Measurements from ENCODE around the gene TPSG1. TPM values are rescaled to one million over a fixed set of nuclear protein-coding genes. Genes with fewer than 3 reads are reported as not detected.

TPSG1 gene
- total and polyA plus RNA-seq, 2 experiments from 2014 or later, result 0.77 TPM; not detected in 1

DNA sequence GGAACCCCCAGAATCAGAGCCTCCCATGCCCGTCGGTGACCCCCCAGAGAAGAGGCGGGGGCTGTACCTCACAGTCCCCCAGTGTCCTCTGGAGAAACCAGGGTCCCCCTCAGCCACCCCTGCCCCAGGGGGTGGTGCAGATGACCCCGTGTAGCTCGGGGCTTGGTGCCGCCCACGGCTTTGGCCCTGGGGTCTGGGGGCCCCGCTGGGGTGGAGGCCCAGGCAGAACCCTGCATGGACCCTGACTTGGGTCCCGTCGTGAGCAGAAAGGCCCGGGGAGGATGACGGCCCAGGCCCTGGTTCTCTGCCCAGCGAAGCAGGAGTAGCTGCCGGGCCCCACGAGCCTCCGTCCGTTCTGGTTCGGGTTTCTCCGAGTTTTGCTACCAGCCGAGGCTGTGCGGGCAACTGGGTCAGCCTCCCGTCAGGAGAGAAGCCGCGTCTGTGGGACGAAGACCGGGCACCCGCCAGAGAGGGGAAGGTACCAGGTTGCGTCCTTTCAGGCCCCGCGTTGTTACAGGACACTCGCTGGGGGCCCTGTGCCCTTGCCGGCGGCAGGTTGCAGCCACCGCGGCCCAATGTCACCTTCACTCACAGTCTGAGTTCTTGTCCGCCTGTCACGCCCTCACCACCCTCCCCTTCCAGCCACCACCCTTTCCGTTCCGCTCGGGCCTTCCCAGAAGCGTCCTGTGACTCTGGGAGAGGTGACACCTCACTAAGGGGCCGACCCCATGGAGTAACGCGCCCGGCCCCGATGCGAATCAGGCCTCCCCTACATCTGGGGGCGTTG lies 4.0 kb downstream of the TPSG1 start:
- no peaks in the 10 kb centered on the region for H3K27me3 ChIP-seq
- H3K9me3 ChIP-seq (ENCODE audit: low read depth), result no peaks in the 10 kb centered on the region
- H3K4me1 ChIP-seq (ENCODE audit: low read depth), result no peaks in the 10 kb centered on the region
- no peak overlapping the region for H3K27ac ChIP-seq
- H3K4me3 ChIP-seq, result no peak overlapping the region
- H3K36me3 ChIP-seq, result no peaks in the 10 kb centered on the region
- TF ChIP-seq, protein P1, sequence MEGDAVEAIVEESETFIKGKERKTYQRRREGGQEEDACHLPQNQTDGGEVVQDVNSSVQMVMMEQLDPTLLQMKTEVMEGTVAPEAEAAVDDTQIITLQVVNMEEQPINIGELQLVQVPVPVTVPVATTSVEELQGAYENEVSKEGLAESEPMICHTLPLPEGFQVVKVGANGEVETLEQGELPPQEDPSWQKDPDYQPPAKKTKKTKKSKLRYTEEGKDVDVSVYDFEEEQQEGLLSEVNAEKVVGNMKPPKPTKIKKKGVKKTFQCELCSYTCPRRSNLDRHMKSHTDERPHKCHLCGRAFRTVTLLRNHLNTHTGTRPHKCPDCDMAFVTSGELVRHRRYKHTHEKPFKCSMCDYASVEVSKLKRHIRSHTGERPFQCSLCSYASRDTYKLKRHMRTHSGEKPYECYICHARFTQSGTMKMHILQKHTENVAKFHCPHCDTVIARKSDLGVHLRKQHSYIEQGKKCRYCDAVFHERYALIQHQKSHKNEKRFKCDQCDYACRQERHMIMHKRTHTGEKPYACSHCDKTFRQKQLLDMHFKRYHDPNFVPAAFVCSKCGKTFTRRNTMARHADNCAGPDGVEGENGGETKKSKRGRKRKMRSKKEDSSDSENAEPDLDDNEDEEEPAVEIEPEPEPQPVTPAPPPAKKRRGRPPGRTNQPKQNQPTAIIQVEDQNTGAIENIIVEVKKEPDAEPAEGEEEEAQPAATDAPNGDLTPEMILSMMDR (IDR thresholded peaks at IDR 0.05; ENCODE audit: low read depth, low read length), result no peak
- no peak for DNase-seq (ENCODE audit: low read depth in 1 of 2, low spot score in 1 of 2)

DNA sequence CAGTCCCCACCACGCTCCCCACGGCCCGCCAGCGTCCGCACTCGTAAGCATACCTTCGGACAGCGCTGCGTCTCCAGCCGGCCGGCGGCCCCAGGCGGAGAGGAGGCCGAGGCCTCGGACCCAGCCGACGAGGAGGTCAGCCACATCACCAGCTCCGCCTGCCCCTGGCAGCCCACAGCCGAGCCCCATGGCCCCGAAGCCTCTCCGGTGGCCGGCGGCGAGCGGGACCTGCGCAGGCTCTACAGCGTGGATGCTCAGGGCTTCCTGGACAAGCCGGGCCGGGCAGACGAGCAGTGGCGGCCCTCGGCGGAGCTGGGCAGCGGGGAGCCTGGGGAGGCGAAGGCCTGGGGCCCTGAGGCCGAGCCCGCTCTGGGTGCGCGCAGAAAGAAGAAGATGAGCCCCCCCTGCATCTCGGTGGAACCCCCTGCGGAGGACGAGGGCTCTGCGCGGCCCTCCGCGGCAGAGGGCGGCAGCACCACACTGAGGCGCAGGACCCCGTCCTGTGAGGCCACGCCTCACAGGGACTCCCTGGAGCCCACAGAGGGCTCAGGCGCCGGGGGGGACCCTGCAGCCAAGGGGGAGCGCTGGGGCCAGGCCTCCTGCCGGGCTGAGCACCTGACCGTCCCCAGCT lies 4.9 kb downstream of the TPSG1 start:
- no peak overlapping the region for H3K27ac ChIP-seq

DNA sequence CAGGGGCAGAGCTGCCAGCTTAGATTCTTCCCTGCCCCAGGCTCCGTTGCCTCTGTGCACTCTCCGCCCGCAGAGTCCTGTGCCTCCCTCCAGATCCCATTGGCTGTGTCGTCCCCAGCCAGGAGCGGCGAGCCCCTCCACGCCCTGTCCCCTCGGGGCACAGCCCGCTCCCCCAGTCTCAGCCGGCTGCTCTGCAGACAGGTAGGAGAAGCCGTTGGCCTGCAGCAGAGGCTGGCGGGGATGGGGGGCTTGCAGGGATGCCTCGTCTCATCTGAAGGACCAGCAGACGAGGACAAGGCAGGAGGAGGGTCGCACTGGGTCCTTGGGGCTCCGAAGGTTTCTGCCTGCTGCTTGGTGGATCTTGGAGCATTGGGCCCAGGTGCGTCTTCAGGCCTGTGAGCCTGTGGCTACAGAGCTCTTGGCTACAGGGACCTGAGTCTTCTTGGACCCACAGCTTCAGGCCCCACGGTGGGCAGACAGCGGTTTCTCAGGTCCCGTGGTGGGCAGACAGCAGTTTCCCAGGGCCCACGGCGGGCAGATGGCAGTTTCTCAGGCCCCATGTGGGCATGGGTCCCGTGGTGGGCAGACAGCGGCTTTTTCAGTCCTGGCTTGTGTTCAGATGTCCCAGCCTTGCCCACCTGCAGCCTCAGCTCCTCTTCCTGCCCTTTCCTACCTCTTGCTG lies 6.0 kb downstream of the TPSG1 start:
- H3K27me3 ChIP-seq, result no peaks in the 10 kb centered on the region
- H3K4me1 ChIP-seq (ENCODE audit: low read depth), result no peaks in the 10 kb centered on the region
- TF ChIP-seq, protein P1 (IDR thresholded peaks at IDR 0.05; ENCODE audit: low read depth, low read length), result no peak
- H3K4me3 ChIP-seq, result no peak overlapping the region
- no peaks in the 10 kb centered on the region for H3K36me3 ChIP-seq
- H3K27ac ChIP-seq, result no peak overlapping the region
- no peak for DNase-seq (ENCODE audit: low read depth in 1 of 2, low spot score in 1 of 2)
- no peaks in the 10 kb centered on the region for H3K9me3 ChIP-seq (ENCODE audit: low read depth)

More for the DNA sequence above, 4.9 kb downstream of the TPSG1 start:
- Histone ChIP-seq H3K27me3 (no peaks in the 10 kb centered on the region), H3K9me3 (ENCODE audit: low read depth) (no peaks in the 10 kb centered on the region), H3K36me3 (no peaks in the 10 kb centered on the region), H3K4me3 (no peak overlapping the region), H3K4me1 (ENCODE audit: low read depth) (no peaks in the 10 kb centered on the region)
- TF ChIP-seq, protein P1 (IDR thresholded peaks at IDR 0.05; ENCODE audit: low read depth, low read length), result no peak
- DNase-seq (ENCODE audit: low read depth in 1 of 2, low spot score in 1 of 2), result no peak

DNA sequence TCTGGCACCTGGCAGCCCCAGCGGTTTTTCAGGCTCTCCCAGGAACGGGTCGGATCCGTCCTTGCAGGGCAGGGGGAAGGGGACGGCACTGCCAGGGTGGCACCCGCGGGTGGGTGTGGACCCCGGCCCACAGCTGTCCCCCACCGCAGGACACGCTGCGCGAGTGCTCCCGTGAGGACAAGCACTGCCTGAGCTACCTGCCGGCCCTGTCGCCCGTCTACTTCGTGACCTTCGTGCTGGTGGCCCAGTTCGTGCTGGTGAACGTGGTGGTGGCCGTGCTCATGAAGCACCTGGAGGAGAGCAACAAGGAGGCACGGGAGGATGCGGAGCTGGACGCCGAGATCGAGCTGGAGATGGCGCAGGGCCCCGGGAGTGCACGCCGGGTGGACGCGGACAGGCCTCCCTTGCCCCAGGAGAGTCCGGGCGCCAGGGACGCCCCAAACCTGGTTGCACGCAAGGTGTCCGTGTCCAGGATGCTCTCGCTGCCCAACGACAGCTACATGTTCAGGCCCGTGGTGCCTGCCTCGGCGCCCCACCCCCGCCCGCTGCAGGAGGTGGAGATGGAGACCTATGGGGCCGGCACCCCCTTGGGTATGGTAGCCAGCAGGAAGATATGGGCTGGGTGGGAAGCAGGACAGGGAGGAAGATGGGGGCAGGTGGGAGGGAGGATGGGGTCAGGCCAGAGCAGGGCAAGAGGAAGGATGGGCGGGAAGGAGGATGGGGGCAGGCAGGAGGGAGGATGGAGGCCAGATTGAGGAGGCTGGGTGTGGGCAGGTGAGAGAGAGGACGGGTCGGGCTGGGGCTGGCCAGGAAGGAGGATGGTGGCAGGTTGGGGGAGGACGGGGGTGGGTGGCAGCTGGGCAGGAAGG lies 6.8 kb downstream of the TPSG1 start:
- Histone ChIP-seq H3K27ac (no peak overlapping the region), H3K36me3 (no peaks in the 10 kb centered on the region), H3K4me1 (ENCODE audit: low read depth) (no peaks in the 10 kb centered on the region), H3K27me3 (no peaks in the 10 kb centered on the region), H3K9me3 (ENCODE audit: low read depth) (no peaks in the 10 kb centered on the region), H3K4me3 (no peak overlapping the region)
- TF ChIP-seq, protein P1 (IDR thresholded peaks at IDR 0.05; ENCODE audit: low read depth, low read length), result no peak
- DNase-seq (ENCODE audit: low read depth in 1 of 2, low spot score in 1 of 2), result no peak

DNA sequence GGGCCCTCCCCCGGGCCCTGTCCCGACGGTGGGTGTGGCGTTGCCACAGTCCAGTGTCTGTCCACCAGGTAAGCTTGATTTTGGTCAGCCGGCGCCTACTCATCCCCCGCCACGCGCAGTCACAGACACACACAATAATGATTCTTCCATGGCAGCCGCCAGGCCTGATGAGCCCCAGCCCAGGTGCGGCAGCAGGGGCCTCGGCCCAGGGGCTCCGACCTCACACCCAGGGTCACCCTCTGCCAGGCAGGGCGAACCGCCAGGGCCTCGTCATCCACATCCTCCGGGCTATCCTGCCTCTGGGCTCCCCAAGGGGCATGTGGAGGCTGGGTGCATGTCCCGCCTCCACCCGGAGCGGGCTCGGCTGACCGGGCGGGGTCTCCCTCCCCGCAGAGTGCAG lies 7.5 kb downstream of the TPSG1 start:
- Histone ChIP-seq H3K4me3 (no peak overlapping the region), H3K27me3 (no peaks in the 10 kb centered on the region), H3K4me1 (ENCODE audit: low read depth) (no peaks in the 10 kb centered on the region), H3K36me3 (no peaks in the 10 kb centered on the region), H3K9me3 (ENCODE audit: low read depth) (no peaks in the 10 kb centered on the region), H3K27ac (no peak overlapping the region)
- DNase-seq (ENCODE audit: low read depth in 1 of 2, low spot score in 1 of 2), result no peak
- TF ChIP-seq, protein P1 (IDR thresholded peaks at IDR 0.05; ENCODE audit: low read depth, low read length), result no peak
